GM12878 (cell line): Measurements from ENCODE around the gene KCNH4. TPM values are rescaled to one million over a fixed set of nuclear protein-coding genes. Genes with fewer than 3 reads are reported as not detected.

Experiments used
- ATAC-seq: fragments of 200-7000 bp; cut with Tn5 transposase; 3 replicates; pipeline ENCODE4 v1.9.1; 2020; ENCODE audit warnings: mild to moderate bottlenecking, moderate library complexity
- BruUV-seq: library from RNA; stranded (reverse); fragments of 400-500 nt; replicated peaks from 2 replicates; lab custom pipeline; 2021; lab: Mats Ljungman, UMichigan
- CTCF ChIA-PET: fragments of 300-600 bp; sonication (Branson Sonifier 250); formaldehyde crosslinking; extraction: SDS; loops from one replicate; lab custom pipeline; 2021; ENCODE audit warnings: inconsistent platforms; lab: Yijun Ruan, JAX
- POLR2A ChIA-PET: fragments of 350-600 bp; formaldehyde crosslinking; extraction: SDS; loops from one replicate; lab custom pipeline; 2021; ENCODE audit warnings: inconsistent platforms; lab: Charles Lee
- RAD21 ChIA-PET: fragments of 300-600 bp; sonication (Branson Sonifier 250); formaldehyde crosslinking; loops from one replicate; lab custom pipeline; 2023; ENCODE audit warnings: antibody characterized with exemption; ENCODE audit not compliant: unreplicated experiment; lab: Charles Lee
- SMC1A ChIA-PET: fragments of 300-600 bp; sonication (Branson Sonifier 250); formaldehyde crosslinking; loops from one replicate; lab custom pipeline; 2023; ENCODE audit not compliant: unreplicated experiment, uncharacterized antibody; lab: Charles Lee
- DNase-seq: peaks from one replicate; pipeline ENCODE4 v3.0.0-alpha.2; 2011; ENCODE audit warnings: low read depth, low spot score
- FAIRE-seq: peaks from 3 replicates; lab custom pipeline; 2011; peaks lifted over from hg19 to GRCh38; lab: Jason Lieb, UNC
- H2AFZ ChIP-seq: 2 replicates; pipeline ENCODE4 v1.6.0; 2011; ENCODE audit warnings: low read depth, low read length, control low read depth; ENCODE audit not compliant: control insufficient read depth
- H3K27ac ChIP-seq: 2 replicates; pipeline ENCODE4 v1.5.1; 2011; ENCODE audit warnings: control low read depth; ENCODE audit not compliant: control insufficient read depth, insufficient read depth
- H3K27me3 ChIP-seq, 2 experiments: replicated peaks in 1 of 2; 2 replicates each; pipeline versions ENCODE4 v1.6.0 to v1.6.1; 2011; ENCODE audit warnings: low read length in 1 of 2; ENCODE audit not compliant: control insufficient read depth in 2 of 2, insufficient read depth in 2 of 2
- H3K36me3 ChIP-seq, 2 experiments: 2 replicates each; pipeline ENCODE4 v1.5.1; 2011; ENCODE audit warnings: low read length in 1 of 2; ENCODE audit not compliant: control insufficient read depth in 2 of 2, insufficient read depth in 2 of 2
- H3K4me1 ChIP-seq: 2 replicates; pipeline ENCODE4 v1.6.1; 2011; ENCODE audit warnings: mild to moderate bottlenecking, low read length, moderate library complexity, mixed read lengths; ENCODE audit not compliant: control insufficient read depth, insufficient read depth
- H3K4me2 ChIP-seq: 2 replicates; pipeline ENCODE4 v1.6.0; 2011; ENCODE audit warnings: control low read depth; ENCODE audit not compliant: control insufficient read depth, insufficient read depth
- H3K4me3 ChIP-seq: fragments of 200-600 bp; sonication (generic); 2 replicates; pipeline ENCODE4 v1.5.1; 2016
- H3K79me2 ChIP-seq: 2 replicates; pipeline ENCODE4 v1.6.0; 2011; ENCODE audit warnings: low read length; ENCODE audit not compliant: control insufficient read depth, insufficient read depth
- H3K9ac ChIP-seq: 2 replicates; pipeline ENCODE4 v1.8.0; 2011; ENCODE audit warnings: low read length, control low read depth, mixed read lengths; ENCODE audit not compliant: control insufficient read depth, insufficient read depth
- H3K9me3 ChIP-seq: replicated peaks from 3 replicates; pipeline ENCODE4 v1.5.1; 2011; ENCODE audit warnings: mild to moderate bottlenecking, low read length; ENCODE audit not compliant: control insufficient read depth, insufficient read depth
- H4K20me1 ChIP-seq: 2 replicates; pipeline ENCODE4 v1.6.0; 2011; ENCODE audit not compliant: control insufficient read depth, insufficient read depth
- MEF2B ChIP-seq: fragments of 450-650 bp; IDR thresholded peaks from 2 replicates; pipeline ENCODE4 v1.6.1; 2018; ENCODE audit warnings: mild to moderate bottlenecking, moderate library complexity; ENCODE audit not compliant: partially characterized antibody, poor library complexity, severe bottlenecking
- POLR2A ChIP-seq: IDR thresholded peaks from 2 replicates; pipeline ENCODE4 v1.6.1; 2011; ENCODE audit warnings: low read depth, mild to moderate bottlenecking, low read length
- WGBS: methylation state at CpG from one replicate; pipeline ENCODE4 v1.1.6; 2016; ENCODE audit warnings: low lambda C conversion rate; ENCODE audit not compliant: insufficient replicate concordance, insufficient coverage; ENCODE audit errors: missing lambda C conversion rate; 5-methylcytosine and 5-hydroxymethylcytosine counted together
- in situ Hi-C: fragments of 300-500 bp; cut with MboI; formaldehyde crosslinking; loops from 9 replicates; pipeline ENCODE4 v1.14.3; 2018; ENCODE audit warnings: mixed read lengths
- intact Hi-C: fragments of 100-400 bp; cut with micrococcal nuclease; formaldehyde crosslinking; loops from one replicate; pipeline ENCODE4 v1.14.2; 2022; ENCODE audit not compliant: unreplicated experiment
- polyA plus RNA-seq, 11 experiments: library from polyadenylated mRNA; depleted of rRNA in 4 of 11; unstranded in 6 of 11; stranded (reverse) in 5 of 11; fragments of >200 nt; fragmentation: Nextera tagmentation in 4 of 11; fragmentation: Illumina TruSeq in 1 of 11; extraction: Ambion mirVana in 4 of 11; extraction: Trizol in 1 of 11; gene quantifications; 1 replicate in 1 of 11; 2 replicates in 10 of 11; pipeline versions ENCODE4 v1.2.1 to v1.2.3, GENCODE V29; 2011 to 2016; ENCODE audit warnings: inconsistent platforms in 2 of 11, missing spikeins in 2 of 11, low read depth in 1 of 11
- total RNA-seq, 4 experiments: library from RNA; depleted of rRNA in 3 of 4; stranded (reverse); fragments of >200 nt in 3 of 4; fragmentation: Illumina TruSeq in 1 of 4; extraction: Trizol in 1 of 4; gene quantifications; 2 replicates each; pipeline versions ENCODE4 v1.2.1 to v1.2.3, GENCODE V29; 2013 to 2021

KCNH4 gene
- total and polyA plus RNA-seq, 10 of the 15 experiments (the other 5 are each of a cell fraction or from before 2014, with no cell fraction given): 0.03 to 0.88 (median 0.10) TPM; not detected in 2

DNA sequence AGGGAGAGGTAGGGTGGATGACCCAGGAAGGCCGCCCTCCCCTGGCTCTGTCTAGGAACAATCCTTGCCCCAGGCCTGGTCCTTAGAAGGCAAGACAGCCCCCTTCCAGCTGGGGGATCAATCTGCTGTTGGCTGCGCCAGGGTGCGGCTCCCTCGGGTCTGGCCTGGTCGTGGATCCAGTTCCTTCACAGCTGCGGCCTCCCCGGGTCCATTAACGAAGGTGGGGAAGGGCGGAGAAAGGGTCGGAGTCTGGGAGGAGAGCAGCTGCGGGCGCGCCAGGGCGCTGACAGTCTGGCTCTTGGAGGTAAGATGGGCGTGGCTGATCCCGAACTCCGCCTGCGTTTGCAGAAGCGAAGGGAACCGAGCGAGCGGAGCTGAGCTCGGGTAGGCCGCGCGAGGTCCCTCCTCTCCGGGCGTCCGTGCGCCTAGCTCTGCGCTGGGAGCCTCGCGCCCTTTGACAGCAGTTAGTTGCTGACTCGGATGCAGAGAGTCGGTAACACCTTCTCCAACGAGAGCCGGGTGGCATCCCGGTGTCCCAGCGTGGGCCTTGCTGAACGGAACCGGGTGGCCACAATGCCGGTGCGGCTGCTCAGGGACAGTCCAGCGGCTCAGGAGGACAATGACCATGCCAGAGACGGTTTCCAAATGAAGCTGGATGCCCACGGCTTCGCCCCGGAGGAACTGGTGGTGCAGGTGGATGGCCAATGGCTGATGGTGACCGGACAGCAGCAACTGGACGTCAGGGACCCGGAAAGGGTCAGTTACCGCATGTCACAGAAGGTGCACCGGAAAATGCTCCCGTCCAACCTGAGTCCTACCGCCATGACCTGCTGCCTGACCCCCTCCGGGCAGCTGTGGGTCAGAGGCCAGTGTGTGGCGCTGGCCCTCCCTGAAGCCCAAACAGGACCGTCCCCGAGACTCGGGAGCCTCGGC lies 58.3 kb downstream of the KCNH4 start, which contains the start of gene HSPB9:
HSPB9 (plus strand) TSS at position 434 of the 933 bp plus-strand sequence; CDS start at position 481, 47 bp downstream.
- Histone ChIP-seq H3K4me1 (no peaks in the 10 kb centered on the region; the same call in 1 of the 2 replicates), H3K79me2 (peaks cover 2% of the 10 kb centered on the region; the same call in 1 of the 2 replicates), H3K4me3 (no peak within 1 kb of the TSS), H2AFZ (no peak within 1 kb of the TSS), H4K20me1 (no peaks in the 10 kb centered on the region), H3K36me3 (peaks cover 9 to 14% of the 10 kb centered on the region in 2 experiments), H3K9me3 (no peaks in the 10 kb centered on the region), H3K4me2 (no peak within 1 kb of the TSS), H3K9ac (no peak within 1 kb of the TSS), H3K27ac (no peak within 1 kb of the TSS), H3K27me3 (no peaks in the 10 kb centered on the region)
- in situ Hi-C loops (no loop called here), intact Hi-C loops (no loop called here)
- RAD21 ChIA-PET: interaction anchor here (0.6 kb wide), 1 partner anchor 190 kb away, joined by 3 read pairs; no protein-coding TSS in a partner anchor
- SMC1A ChIA-PET: interaction anchor here (0.8 to 5.2 kb wide), 2 partner anchors 58 to 59 kb away, joined by 3 to 53 read pairs; partner anchors contain the start of gene KCNH4
- 96% methylated on average over 56 of the region's 61 CpGs for WGBS
- POLR2A ChIA-PET: interaction anchor here (1.1 to 1.3 kb wide), 2 partner anchors 15 to 105 kb away, joined by 3 read pairs; partner anchors contain the start of gene DNAJC7
- no peak for ATAC-seq
- DNase-seq: no peak
- CTCF ChIA-PET: interaction anchor here (0.6 to 7.1 kb wide), 2 partner anchors 58 to 130 kb away, joined by 3 to 138 read pairs; partner anchors contain the start of gene KCNH4
- no TSS peak for BruUV-seq
- no peak for FAIRE-seq
- TF ChIP-seq POLR2A (peak; percentile 29; the same call in 1 of the 2 replicates), MEF2B (no peak)
